ENCODE measurements around the gene PVR.
A peak's percentile ranks its signal among the peaks of the same experiment; 100 is the strongest.

PVR gene

GRCh38 chr19:44641501-44642265 is 2.0 kb upstream of the PVR start:
- no peak overlapping the region for H3K27ac ChIP-seq
- no peak overlapping the region for H3K4me3 ChIP-seq

- Histone ChIP-seq H3K4me3 (no peak overlapping the region), H3K27ac (no peak overlapping the region)
Measured at GRCh38 chr19:44642377-44642776, 1.3 kb upstream of the PVR start.

GRCh38 chr19:44644402-44645016 is 799 bp downstream of the PVR start:
- H3K27ac ChIP-seq: peak overlapping the region in 19 of 21 experiments; percentile 49 to 91 (median 78)
- peak overlapping the region; percentile 56 to 89 (median 77) for H3K4me3 ChIP-seq

- H3K27ac ChIP-seq: no peak overlapping the region
- H3K4me3 ChIP-seq: no peak overlapping the region
Measured at GRCh38 chr19:44645407-44646048, 1.8 kb downstream of the PVR start.

GRCh38 chr19:44646049-44646416 is 2.3 kb downstream of the PVR start:
- H3K27ac ChIP-seq: no peak overlapping the region
- no peak overlapping the region for H3K4me3 ChIP-seq

GRCh38 chr19:44647144-44647543 is 3.4 kb downstream of the PVR start:
- no peak overlapping the region for H3K4me3 ChIP-seq
- H3K27ac ChIP-seq: peak overlapping the region in 4 of 21 experiments; percentile 21 to 64 (median 46)

GRCh38 chr19:44648631-44649251 is 5.0 kb downstream of the PVR start:
- H3K4me3 ChIP-seq: no peak overlapping the region
- peak overlapping the region in 3 of 21 experiments; percentile 4 to 18 (median 17) for H3K27ac ChIP-seq

- no peak overlapping the region for H3K4me3 ChIP-seq
- H3K27ac ChIP-seq: no peak overlapping the region
Measured at GRCh38 chr19:44649578-44650145, 6.0 kb downstream of the PVR start.

- no peak overlapping the region for H3K4me3 ChIP-seq
- H3K27ac ChIP-seq: no peak overlapping the region
Measured at GRCh38 chr19:44653343-44653742, 9.6 kb downstream of the PVR start.

- Histone ChIP-seq H3K27ac (no peak overlapping the region), H3K4me3 (no peak overlapping the region)
Measured at GRCh38 chr19:44653977-44654774, 10.5 kb downstream of the PVR start.

GRCh38 chr19:44657211-44657921 is 13.7 kb downstream of the PVR start:
- Histone ChIP-seq H3K27ac (no peak overlapping the region), H3K4me3 (no peak overlapping the region)

GRCh38 chr19:44658069-44658733 is 14.5 kb downstream of the PVR start:
- Histone ChIP-seq H3K27ac (no peak overlapping the region), H3K4me3 (no peak overlapping the region)

GRCh38 chr19:44660081-44660480 is 16.4 kb downstream of the PVR start:
- H3K4me3 ChIP-seq: no peak overlapping the region
- no peak overlapping the region for H3K27ac ChIP-seq

GRCh38 chr19:44661205-44661604 is 17.5 kb downstream of the PVR start:
- no peak overlapping the region for H3K4me3 ChIP-seq
- H3K27ac ChIP-seq: no peak overlapping the region

GRCh38 chr19:44661904-44662303 is 18.2 kb downstream of the PVR start:
- Histone ChIP-seq H3K27ac (no peak overlapping the region), H3K4me3 (no peak overlapping the region)

GRCh38 chr19:44662691-44663385 is 19.1 kb downstream of the PVR start:
- H3K27ac ChIP-seq: no peak overlapping the region
- H3K4me3 ChIP-seq: no peak overlapping the region

GRCh38 chr19:44663996-44664395 is 20.3 kb downstream of the PVR start:
- H3K27ac ChIP-seq: no peak overlapping the region
- H3K4me3 ChIP-seq: no peak overlapping the region

- H3K27ac ChIP-seq: peak overlapping the region in 1 of 21 experiments; percentile 10
Measured at GRCh38 chr19:44664976-44665375, 21.3 kb downstream of the PVR start.

More at GRCh38 chr19:44664976-44665375, 21.3 kb downstream of the PVR start:
- H3K4me3 ChIP-seq: no peak overlapping the region

Data from skin epidermis (tissue), 12 donors.